DMS53 (cell line): Measurements from ENCODE around the gene RNASE1.

ENCODE experiments used
- DNase-seq: peaks from one replicate; lab custom pipeline; 2025; lab: John Stamatoyannopoulos, UW

RNASE1 gene

GRCh38 chr14:20807304-20808161 is 4.9 kb upstream of the RNASE1 start:
- DNase-seq, result no peak

GRCh38 chr14:20805485-20805884 is 2.8 kb upstream of the RNASE1 start:
- DNase-seq, result no peak

DNA sequence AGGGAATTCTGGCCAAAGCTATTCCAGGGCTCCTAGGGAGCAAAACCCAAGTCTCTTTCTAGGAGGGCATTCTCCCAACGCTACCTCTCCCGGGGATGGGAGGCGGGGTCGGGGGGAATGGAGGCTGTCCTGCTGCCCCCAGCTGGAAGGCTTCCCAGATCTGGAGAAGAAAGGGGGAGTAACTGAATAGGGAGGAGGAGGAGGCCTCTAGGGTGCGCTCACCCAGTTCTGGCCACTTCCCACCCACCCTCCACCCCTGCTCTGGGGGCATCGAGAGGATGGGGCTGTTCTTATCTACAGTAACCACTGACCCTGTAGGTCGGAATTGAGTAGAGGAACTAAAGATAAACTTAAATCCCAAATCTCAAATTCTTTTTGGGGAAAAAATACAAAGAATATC is 579 bp upstream of the RNASE1 start:
- DNase-seq, result no peak

DNA sequence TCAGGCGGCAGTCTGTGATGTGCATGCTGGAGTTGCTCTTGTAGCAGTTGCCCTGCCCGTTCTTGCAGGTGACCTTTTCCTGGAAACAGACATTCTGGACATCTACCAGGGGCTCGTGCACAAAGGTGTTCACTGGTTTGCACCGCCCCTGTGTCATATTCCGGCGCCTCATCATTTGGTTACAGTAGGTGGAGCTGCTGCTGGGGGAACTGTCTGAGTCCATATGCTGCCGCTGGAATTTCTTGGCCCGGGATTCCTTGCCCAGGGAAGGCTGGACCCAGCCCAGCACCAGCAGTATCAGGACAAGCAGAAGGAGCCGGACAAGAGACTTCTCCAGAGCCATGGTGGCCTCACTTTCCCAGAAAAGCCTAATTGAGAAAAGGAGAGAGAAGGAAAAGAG is 918 bp downstream of the RNASE1 start:
- no peak for DNase-seq

GRCh38 chr14:20799892-20800544 is 2.6 kb downstream of the RNASE1 start:
- no peak for DNase-seq

DNA sequence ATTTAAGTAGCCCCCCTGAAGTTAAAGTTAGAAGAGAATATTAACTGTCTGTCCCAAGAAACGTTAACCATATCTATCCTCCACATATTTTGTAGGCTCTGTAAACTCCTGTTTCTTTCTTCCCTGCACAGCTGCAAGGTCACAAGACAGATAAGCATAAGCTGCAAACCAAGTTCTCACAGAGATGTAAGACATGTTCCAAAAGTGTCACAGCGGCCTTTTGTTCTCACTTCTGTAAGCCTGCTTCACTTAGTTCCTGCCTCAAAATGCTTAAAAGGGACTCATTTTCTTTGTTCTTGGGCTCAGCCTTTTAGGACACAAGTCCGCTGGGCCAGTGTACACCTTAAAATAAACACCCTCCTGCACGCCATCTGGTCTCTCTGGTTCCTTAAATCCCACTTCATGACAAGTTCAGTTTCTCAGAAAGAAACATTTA is 3.2 kb downstream of the RNASE1 start:
- no peak for DNase-seq

- DNase-seq, result no peak
Observed at GRCh38 chr14:20798932-20799331, 3.7 kb downstream of the RNASE1 start.

DNA sequence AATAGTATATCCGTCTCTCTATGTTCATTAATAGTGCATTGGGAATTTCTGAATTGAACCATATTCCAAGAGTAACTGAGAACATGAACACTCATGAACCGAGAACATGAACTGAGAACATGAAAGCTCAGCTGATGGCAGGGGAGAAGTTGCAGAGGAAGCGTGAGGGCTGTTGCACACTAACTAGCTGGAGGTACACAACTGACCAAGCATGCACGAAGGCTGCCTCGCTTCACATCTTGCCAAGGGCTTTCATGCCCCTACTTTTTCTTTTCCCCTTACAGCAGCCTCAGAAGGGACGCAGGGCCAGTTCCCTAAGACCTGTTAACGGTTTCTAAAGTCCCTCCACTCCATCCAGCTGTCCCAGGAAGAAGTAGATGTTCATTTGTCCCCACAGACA is 4.3 kb downstream of the RNASE1 start:
- no peak for DNase-seq

GRCh38 chr14:20797164-20797563 is 5.5 kb downstream of the RNASE1 start:
- no peak for DNase-seq

DNA sequence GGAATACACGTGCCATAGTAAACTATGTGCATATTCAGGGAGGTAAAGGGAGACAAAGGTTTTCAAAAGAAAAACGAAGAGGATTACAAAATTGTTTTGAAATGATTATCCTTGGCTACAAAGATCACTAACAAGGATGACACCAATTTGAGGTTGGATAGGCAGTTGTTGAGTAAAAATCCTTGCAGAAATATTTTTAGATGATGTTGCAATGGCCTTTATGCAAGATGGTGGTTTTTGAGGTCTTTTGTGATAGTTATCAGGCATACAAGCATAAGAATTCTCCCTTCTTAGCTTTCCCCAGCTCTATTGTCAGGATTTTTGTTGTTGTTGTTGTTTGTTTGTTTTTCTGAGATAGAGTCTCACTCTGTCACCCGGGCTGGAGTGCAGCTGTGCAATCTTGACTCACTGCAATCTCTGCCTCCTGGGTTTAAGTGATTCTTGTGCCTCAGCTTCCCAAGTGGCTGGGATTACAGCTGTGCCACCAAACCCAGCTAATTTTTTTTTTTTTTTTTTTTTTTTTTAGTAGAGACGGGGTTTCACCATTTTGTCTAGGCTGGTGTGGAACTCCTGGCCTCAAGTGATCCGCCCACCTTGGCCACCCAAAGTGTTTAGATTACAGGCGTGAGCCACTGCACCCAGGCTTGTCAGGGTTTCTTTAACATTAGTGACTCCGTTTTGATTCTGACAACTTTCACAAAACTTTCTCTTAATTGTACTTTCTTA is 7.8 kb downstream of the RNASE1 start:
- DNase-seq, result no peak

DNA sequence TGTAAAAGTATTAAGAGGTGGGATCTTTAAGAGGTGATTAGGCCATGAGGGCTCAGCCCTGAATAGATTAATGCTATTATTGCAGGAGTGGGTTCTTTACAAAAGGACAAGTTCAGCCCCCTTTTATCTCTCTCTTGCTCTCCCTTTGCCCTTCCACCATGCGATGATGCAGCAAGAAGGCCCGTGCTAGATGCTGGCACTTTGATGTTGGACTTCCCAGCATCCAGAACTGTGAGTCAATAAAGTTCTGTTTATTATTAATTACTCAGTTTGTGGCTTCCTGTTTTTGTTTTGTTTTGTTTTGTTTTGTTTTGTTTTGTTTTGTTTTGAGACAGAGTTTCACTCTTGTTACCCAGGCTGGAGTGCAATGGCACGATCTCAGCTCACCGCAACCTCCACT is 10.1 kb downstream of the RNASE1 start:
- no peak for DNase-seq

- DNase-seq, result no peak
Observed at GRCh38 chr14:20791597-20791996, 11.0 kb downstream of the RNASE1 start.

DNA sequence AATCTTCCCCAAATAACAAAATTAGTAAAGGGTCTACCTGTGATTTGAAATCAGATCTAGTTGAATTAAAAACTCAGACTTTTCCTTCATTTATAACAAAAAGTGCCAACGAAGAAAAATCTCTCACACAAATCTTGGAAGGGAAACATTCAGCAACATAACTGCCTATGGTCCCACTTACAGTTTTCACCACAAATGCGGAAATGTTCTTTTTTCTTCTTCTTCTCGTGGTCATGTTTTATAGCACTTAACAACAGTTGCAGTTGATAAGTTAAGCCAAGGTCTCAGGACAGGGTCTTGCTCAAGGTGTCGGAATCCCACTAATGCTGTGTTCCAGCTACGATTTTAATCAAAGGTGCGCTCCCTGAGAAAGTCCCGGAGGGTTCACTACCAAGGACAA is 11.5 kb downstream of the RNASE1 start:
- DNase-seq, result no peak

DNA sequence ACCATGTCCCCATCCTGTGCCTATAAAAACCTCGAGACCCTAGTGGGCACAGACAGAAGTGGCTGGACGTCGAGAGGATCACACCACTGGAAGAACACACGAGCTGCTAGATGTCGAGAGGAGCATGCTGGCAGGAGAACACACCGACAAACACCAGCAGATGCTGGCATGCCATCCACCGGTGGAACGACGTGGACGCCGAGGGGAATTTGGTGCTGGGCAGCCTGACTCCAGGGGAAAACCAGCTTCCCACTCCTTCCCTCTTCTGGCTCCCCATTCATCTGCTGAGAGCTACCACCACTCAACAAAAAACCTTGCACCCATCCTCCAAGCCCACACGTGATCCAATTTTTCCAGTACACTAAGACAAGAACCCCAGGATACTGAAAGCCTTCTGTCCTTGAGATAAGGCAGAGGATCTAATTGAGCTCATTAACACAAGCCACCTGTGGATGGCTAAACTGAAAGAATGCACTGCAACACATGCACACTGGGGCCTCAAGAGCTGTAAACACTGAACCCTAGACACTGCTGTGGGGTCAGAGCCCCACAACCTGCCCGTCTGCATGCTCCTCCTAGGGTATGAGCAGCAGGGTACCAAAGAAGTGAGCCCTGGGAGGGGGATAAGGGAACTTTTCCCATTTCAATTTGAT is 12.1 kb downstream of the RNASE1 start:
- no peak for DNase-seq

- DNase-seq, result no peak
Observed at GRCh38 chr14:20789230-20789813, 13.3 kb downstream of the RNASE1 start.

GRCh38 chr14:20787025-20787424 is 15.6 kb downstream of the RNASE1 start:
- DNase-seq, result no peak

GRCh38 chr14:20782280-20782890 is 20.3 kb downstream of the RNASE1 start:
- no peak for DNase-seq

DNA sequence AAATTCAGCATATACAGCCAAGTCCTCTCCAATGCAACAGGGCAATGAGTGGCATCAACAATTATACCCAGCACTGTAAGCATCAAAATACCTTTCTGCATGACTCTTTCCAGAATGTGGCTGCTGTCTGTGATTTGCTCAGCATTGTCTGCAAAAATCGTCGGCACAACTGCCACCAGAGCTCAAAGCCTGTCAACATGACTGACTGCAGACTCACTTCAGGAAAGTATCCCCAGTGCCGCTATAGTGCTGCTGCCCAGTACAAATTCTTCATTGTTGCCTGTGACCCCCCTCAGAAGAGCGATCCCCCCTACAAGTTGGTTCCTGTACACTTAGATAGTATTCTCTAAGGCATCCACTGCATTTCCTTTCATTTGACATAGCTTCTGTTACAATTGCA is 20.8 kb downstream of the RNASE1 start:
- no peak for DNase-seq

DNA sequence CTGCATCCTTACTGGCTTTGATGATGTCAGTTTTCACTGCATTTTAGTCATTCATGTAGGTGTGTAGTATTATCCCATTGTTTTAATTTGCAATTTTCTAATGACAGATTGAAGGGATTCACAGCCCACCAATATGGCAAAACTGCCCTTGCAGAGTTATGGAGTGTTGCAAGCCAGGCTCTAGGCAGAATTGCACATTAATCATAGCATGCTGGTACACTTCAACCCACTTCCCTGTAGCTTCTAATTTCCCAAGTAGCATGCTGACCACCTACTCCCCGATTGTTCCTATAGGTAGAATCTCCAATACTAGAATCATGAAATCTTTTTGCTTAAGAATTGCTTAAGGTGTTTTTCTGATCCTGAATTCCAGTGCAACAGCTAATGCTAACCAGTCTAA is 26.7 kb downstream of the RNASE1 start:
- DNase-seq, result no peak

DNA sequence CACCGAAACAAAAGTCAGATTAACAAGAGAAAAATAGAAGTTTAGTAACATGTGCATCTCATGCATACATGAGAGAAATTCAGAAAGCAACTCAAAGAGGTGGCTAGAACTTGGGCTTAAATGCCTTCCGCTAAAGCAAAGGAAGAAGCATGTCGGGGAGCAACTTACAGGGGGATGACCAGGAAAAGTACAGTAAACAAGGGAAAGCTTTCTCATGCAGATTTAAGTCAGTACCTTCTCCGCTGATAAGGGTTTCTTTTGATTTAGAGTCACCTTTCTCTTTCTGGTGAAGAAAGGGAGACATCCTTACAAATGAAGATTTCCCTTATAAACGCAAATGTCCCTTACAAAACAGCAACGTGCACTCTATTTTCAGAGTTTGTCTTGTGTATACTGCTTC is 27.6 kb downstream of the RNASE1 start:
- DNase-seq, result no peak

GRCh38 chr14:20774258-20774824 is 28.3 kb downstream of the RNASE1 start:
- DNase-seq, result no peak
